ENCODE measurements around the gene TWF1. TPM values are rescaled to one million over a fixed set of nuclear protein-coding genes. Genes with fewer than 3 reads are reported as not detected.

The TWF1 gene
- total RNA-seq, 1 donor from 2014 or later = 42.9 TPM

DNA sequence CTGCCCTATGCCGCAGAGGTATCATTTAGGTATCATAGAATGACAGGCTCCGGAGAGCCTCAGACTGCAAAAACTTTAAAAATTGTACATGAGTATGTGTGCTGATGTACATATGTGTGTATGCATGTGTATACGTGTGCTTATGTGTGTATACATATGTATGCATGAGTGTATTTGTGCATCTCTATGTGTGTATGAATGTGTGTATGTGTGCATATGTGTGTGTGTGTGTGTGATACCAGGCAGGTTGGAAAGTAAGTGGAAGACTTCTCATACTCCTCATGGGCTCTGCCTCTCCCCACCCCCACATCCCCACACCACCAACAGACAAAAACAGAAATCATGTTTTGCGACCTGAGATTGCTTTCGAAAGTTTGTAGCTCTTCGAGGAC lies 29.1 kb upstream of the TWF1 start:
- Mint-ChIP-seq H3K27ac (ENCODE audit: unreplicated experiment) (peak overlapping the region; percentile 79), H3K36me3 (ENCODE audit: low read depth) (no peaks in the 10 kb centered on the region), H3K4me1 (peaks cover 16% of the 10 kb centered on the region), H3K4me3 (peak overlapping the region; percentile 91), H3K9me3 (no peaks in the 10 kb centered on the region), H3K27me3 (ENCODE audit: low read depth) (peaks cover 3% of the 10 kb centered on the region)
- TF ChIP-seq, protein P1, sequence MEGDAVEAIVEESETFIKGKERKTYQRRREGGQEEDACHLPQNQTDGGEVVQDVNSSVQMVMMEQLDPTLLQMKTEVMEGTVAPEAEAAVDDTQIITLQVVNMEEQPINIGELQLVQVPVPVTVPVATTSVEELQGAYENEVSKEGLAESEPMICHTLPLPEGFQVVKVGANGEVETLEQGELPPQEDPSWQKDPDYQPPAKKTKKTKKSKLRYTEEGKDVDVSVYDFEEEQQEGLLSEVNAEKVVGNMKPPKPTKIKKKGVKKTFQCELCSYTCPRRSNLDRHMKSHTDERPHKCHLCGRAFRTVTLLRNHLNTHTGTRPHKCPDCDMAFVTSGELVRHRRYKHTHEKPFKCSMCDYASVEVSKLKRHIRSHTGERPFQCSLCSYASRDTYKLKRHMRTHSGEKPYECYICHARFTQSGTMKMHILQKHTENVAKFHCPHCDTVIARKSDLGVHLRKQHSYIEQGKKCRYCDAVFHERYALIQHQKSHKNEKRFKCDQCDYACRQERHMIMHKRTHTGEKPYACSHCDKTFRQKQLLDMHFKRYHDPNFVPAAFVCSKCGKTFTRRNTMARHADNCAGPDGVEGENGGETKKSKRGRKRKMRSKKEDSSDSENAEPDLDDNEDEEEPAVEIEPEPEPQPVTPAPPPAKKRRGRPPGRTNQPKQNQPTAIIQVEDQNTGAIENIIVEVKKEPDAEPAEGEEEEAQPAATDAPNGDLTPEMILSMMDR (conservative IDR thresholded peaks at IDR 0.05) = no peak
- no peak for DNase-seq (ENCODE audit: low read depth, low spot score)

DNA sequence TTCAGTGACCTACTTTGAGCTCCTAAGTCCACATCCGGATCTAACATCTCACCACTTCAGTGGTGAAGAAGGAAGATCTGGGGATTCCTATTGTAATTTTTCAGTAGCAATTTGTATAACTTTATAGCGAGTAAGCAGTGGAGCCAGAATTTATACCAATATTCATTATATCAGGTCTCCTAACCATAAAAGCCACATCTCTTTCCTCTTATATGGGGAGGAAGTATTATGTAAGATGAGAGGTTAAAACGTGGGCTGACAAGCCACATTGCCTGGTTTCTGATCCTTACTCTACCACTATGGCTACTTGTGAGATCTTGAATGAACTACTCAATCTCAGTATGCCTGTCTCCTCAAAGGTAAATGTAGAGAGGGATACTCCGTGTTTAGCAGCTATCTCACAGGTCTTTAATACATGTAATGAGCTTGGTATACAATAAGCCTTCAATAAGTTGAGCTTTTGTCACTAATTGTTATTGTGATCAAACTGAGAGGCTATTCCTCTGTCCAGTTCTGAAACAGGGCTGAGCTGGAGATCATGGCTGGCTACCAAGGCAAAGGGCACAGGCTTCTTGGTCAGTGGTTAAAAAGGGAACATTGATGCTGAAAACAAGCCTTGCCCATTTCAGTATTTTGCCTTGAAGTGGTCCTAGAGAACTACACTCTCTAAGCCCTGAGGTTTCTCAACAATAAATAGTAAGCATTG lies 26.5 kb upstream of the TWF1 start:
- Mint-ChIP-seq H3K27me3 (ENCODE audit: low read depth) (peaks cover 3% of the 10 kb centered on the region), H3K4me3 (no peak overlapping the region), H3K27ac (ENCODE audit: unreplicated experiment) (no peak overlapping the region), H3K36me3 (ENCODE audit: low read depth) (no peaks in the 10 kb centered on the region), H3K4me1 (peaks cover 21% of the 10 kb centered on the region), H3K9me3 (no peaks in the 10 kb centered on the region)
- no peak for DNase-seq (ENCODE audit: low read depth, low spot score)
- TF ChIP-seq, protein P1 (conservative IDR thresholded peaks at IDR 0.05) = no peak

DNA sequence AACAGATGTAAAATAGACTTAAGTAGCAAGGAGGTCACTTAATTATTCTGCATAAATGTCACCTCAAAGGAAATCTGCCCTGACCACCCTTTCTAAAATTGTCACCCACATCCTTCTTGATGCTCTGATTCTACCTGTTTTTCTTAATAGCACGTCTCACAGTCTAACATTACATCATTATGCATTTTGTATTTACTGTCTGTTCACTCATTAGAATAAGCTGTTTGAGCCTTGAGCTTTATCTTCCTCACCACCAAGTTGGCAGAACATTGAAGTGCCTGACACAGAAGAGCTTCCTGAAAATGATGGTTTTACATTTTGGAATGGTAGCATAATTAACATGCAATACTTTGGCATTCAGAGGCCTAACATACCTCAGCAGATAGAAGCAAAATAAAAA lies 21.0 kb upstream of the TWF1 start:
- Mint-ChIP-seq H3K27ac (ENCODE audit: unreplicated experiment) (no peak overlapping the region), H3K36me3 (ENCODE audit: low read depth) (no peaks in the 10 kb centered on the region), H3K4me3 (no peak overlapping the region), H3K9me3 (no peaks in the 10 kb centered on the region), H3K4me1 (peaks cover 5% of the 10 kb centered on the region), H3K27me3 (ENCODE audit: low read depth) (no peaks in the 10 kb centered on the region)
- DNase-seq (ENCODE audit: low read depth, low spot score) = no peak
- TF ChIP-seq, protein P1 (conservative IDR thresholded peaks at IDR 0.05) = no peak

DNA sequence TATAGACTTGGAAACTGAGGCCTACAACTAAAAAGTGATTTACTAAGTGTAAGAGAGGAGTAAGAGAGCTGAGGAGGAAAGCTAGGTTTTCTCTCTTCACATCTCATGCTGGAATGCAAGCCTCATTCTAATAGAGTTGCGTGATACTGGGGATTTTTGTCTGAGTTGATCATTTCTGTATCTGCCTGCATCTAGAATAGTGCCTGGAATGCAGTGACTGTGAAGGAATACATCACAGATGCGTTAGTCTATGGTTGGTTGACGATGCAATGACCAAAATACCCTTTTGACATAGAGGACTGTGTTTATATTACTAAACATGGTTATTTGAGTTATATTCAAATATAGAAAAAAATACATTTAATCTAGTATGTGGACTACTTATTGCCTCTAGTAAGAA lies 20.6 kb upstream of the TWF1 start:
- H3K27me3 Mint-ChIP-seq (ENCODE audit: low read depth) = no peaks in the 10 kb centered on the region
- no peak overlapping the region for H3K4me3 Mint-ChIP-seq
- H3K4me1 Mint-ChIP-seq = peaks cover 5% of the 10 kb centered on the region
- no peaks in the 10 kb centered on the region for H3K36me3 Mint-ChIP-seq (ENCODE audit: low read depth)
- no peak overlapping the region for H3K27ac Mint-ChIP-seq (ENCODE audit: unreplicated experiment)
- no peak for DNase-seq (ENCODE audit: low read depth, low spot score)
- TF ChIP-seq, protein P1 (conservative IDR thresholded peaks at IDR 0.05) = no peak
- H3K9me3 Mint-ChIP-seq = no peaks in the 10 kb centered on the region

DNA sequence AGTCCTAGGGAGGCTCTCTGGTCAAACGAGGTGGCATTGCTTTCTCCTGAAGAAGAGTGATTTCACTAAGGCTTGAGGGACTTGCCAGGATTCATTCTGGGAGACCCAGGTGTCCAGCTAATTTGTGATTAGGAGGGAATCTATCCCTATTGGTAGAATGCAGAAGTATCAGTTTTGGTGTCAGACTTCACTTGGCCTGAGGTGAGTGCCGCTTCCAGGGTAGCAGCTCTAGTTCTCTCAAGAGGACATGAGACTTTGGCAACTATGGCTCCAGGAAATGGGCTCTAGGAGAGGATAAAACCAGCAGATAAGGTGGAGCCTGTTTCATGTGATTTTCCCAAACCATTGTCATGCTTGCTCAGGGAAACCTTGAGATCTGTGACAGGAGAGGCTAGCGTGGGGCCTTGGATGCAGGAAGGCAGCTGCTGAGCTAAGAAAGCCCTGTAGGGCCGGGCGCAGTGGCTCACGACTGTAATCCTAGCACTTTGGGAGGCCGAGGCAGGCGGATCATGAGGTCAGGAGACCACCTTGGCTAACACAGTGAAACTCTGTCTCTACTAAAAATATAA lies 18.2 kb upstream of the TWF1 start:
- H3K27ac Mint-ChIP-seq (ENCODE audit: unreplicated experiment) = no peak overlapping the region
- no peak for DNase-seq (ENCODE audit: low read depth, low spot score)

More for the DNA sequence above, 18.2 kb upstream of the TWF1 start:
- Mint-ChIP-seq H3K36me3 (ENCODE audit: low read depth) (no peaks in the 10 kb centered on the region), H3K4me1 (peaks cover 1% of the 10 kb centered on the region), H3K9me3 (no peaks in the 10 kb centered on the region), H3K27me3 (ENCODE audit: low read depth) (no peaks in the 10 kb centered on the region), H3K4me3 (no peak overlapping the region)
- TF ChIP-seq, protein P1 (conservative IDR thresholded peaks at IDR 0.05) = no peak
